H9 (cell line): ENCODE results near the gene FBLN2. TPM values are rescaled to one million over a fixed set of nuclear protein-coding genes. Genes with fewer than 3 reads are reported as not detected.

Experiments
- DNase-seq: peaks from one replicate; pipeline ENCODE4 v3.0.0-alpha.2; 2017
- H2AFZ ChIP-seq: one replicate; pipeline ENCODE4 v1.6.1; 2013; ENCODE audit warnings: mild to moderate bottlenecking, low read length, control low read depth, moderate library complexity
- H2AK5ac ChIP-seq: 2 replicates; pipeline ENCODE4 v1.6.1; 2013; ENCODE audit warnings: low read length, control low read depth, mixed read lengths; ENCODE audit not compliant: insufficient read length
- H2BK120ac ChIP-seq: one replicate; pipeline ENCODE4 v1.6.1; 2013; ENCODE audit warnings: low read depth, mild to moderate bottlenecking, low read length, control low read depth, inconsistent platforms; ENCODE audit not compliant: poor library complexity, severe bottlenecking
- H2BK12ac ChIP-seq: 2 replicates; pipeline ENCODE4 v1.6.1; 2013; ENCODE audit warnings: low read length, control low read depth, mixed read lengths, low read depth; ENCODE audit not compliant: insufficient read length
- H2BK15ac ChIP-seq: 2 replicates; pipeline ENCODE4 v1.6.1; 2013; ENCODE audit warnings: low read depth, low read length, control low read depth
- H2BK20ac ChIP-seq: one replicate; pipeline ENCODE4 v1.6.1; 2013; ENCODE audit warnings: low read depth, mild to moderate bottlenecking, low read length, control low read depth, inconsistent platforms; ENCODE audit not compliant: poor library complexity, severe bottlenecking
- H2BK5ac ChIP-seq: 2 replicates; pipeline ENCODE4 v1.6.1; 2013; ENCODE audit warnings: low read length, control low read depth, mixed read lengths; ENCODE audit not compliant: insufficient read length
- H3K14ac ChIP-seq: 2 replicates; pipeline ENCODE4 v1.6.1; 2013; ENCODE audit warnings: low read length, control low read depth; ENCODE audit not compliant: insufficient read depth
- H3K18ac ChIP-seq: 2 replicates; pipeline ENCODE4 v1.6.1; 2013; ENCODE audit warnings: low read depth, mild to moderate bottlenecking, mixed read lengths, low read length, control low read depth; ENCODE audit not compliant: insufficient read length
- H3K23ac ChIP-seq: 2 replicates; pipeline ENCODE4 v1.6.1; 2013; ENCODE audit warnings: low read length, control low read depth, mixed read lengths, low read depth; ENCODE audit not compliant: insufficient read length
- H3K23me2 ChIP-seq: 2 replicates; pipeline ENCODE4 v1.6.1; 2013; ENCODE audit warnings: low read depth, mild to moderate bottlenecking, mixed read lengths, low read length, control low read depth; ENCODE audit not compliant: insufficient read length, poor library complexity, severe bottlenecking
- H3K27ac ChIP-seq: 2 replicates; pipeline ENCODE4 v1.5.1; 2013; ENCODE audit warnings: low read length, control low read depth, mixed read lengths, low read depth; ENCODE audit not compliant: insufficient read length
- H3K27me3 ChIP-seq: 2 replicates; pipeline ENCODE4 v1.6.1; 2013; ENCODE audit warnings: low read length, control low read depth, inconsistent platforms; ENCODE audit not compliant: insufficient read depth
- H3K4ac ChIP-seq: 2 replicates; pipeline ENCODE4 v1.6.1; 2013; ENCODE audit warnings: low read depth, mild to moderate bottlenecking, control low read depth, inconsistent platforms, low read length, moderate library complexity
- H3K4me1 ChIP-seq: 2 replicates; pipeline ENCODE4 v1.6.1; 2013; ENCODE audit warnings: low read length, control low read depth, inconsistent platforms; ENCODE audit not compliant: insufficient read depth
- H3K4me2 ChIP-seq: 2 replicates; pipeline ENCODE4 v1.6.1; 2013; ENCODE audit warnings: low read length, control low read depth, mixed read lengths; ENCODE audit not compliant: insufficient read length, insufficient read depth
- H3K56ac ChIP-seq: 2 replicates; pipeline ENCODE4 v1.6.1; 2013; ENCODE audit warnings: low read depth, mild to moderate bottlenecking, mixed read lengths, low read length, control low read depth; ENCODE audit not compliant: insufficient read length
- H3K79me1 ChIP-seq: 2 replicates; pipeline ENCODE4 v1.6.1; 2013; ENCODE audit warnings: low read depth, mild to moderate bottlenecking, moderate library complexity, low read length, control low read depth, inconsistent platforms; ENCODE audit not compliant: insufficient read depth, poor library complexity, severe bottlenecking
- H3K79me2 ChIP-seq: 2 replicates; pipeline ENCODE4 v1.6.1; 2013; ENCODE audit warnings: low read length, control low read depth, inconsistent platforms; ENCODE audit not compliant: insufficient read depth
- H3K9ac ChIP-seq: 2 replicates; pipeline ENCODE4 v1.6.1; 2013; ENCODE audit warnings: low read length, control low read depth, mixed read lengths; ENCODE audit not compliant: insufficient read length; ENCODE audit errors: extremely low read depth
- H3K9me3 ChIP-seq: one replicate; pipeline ENCODE4 v1.6.1; 2013; ENCODE audit warnings: low read depth, low read length, inconsistent platforms; ENCODE audit not compliant: control insufficient read depth
- H3T11ph ChIP-seq: one replicate; pipeline ENCODE4 v1.6.1; 2013; ENCODE audit warnings: mild to moderate bottlenecking, low read length, control low read depth, inconsistent platforms
- H4K20me1 ChIP-seq: one replicate; pipeline ENCODE4 v1.6.1; 2013; ENCODE audit not compliant: control insufficient read depth, insufficient read length, insufficient read depth
- H4K5ac ChIP-seq: 2 replicates; pipeline ENCODE4 v1.6.1; 2013; ENCODE audit warnings: low read depth, mild to moderate bottlenecking, mixed read lengths, low read length, control low read depth; ENCODE audit not compliant: insufficient read length
- H4K8ac ChIP-seq: replicated peaks from 2 replicates; pipeline ENCODE4 v1.6.1; 2013; ENCODE audit warnings: low read length, control low read depth, mixed read lengths, low read depth; ENCODE audit not compliant: insufficient read length
- H4K91ac ChIP-seq: 2 replicates; pipeline ENCODE4 v1.6.1; 2013; ENCODE audit warnings: low read depth, mild to moderate bottlenecking, moderate library complexity, mixed read lengths, low read length, control low read depth; ENCODE audit not compliant: insufficient read length
- H3K27ac Mint-ChIP-seq, 3 experiments: 2 replicates in 2 of 3; 3 replicates in 1 of 3; pipeline ENCODE4 v1.8.0; 2020 to 2021; ENCODE audit warnings: mixed read lengths in 3 of 3, mild to moderate bottlenecking in 1 of 3, moderate library complexity in 1 of 3
- H3K27me3 Mint-ChIP-seq: 2 replicates; pipeline ENCODE4 v1.8.0; 2021; ENCODE audit warnings: low read depth, mild to moderate bottlenecking, moderate library complexity, mixed read lengths
- H3K36me3 Mint-ChIP-seq, 3 experiments: 2 replicates in 2 of 3; 3 replicates in 1 of 3; pipeline ENCODE4 v1.8.0; 2020 to 2021; ENCODE audit warnings: low read depth in 3 of 3, mixed read lengths in 3 of 3; ENCODE audit not compliant: insufficient read depth in 1 of 3
- H3K4me1 Mint-ChIP-seq, 2 experiments: 2 replicates each; pipeline ENCODE4 v1.8.0; 2020; ENCODE audit warnings: mixed read lengths in 2 of 2
- H3K4me3 Mint-ChIP-seq, 2 experiments: 2 replicates in 1 of 2; 3 replicates in 1 of 2; pipeline ENCODE4 v1.8.0; 2020 to 2021; ENCODE audit warnings: mild to moderate bottlenecking in 2 of 2, mixed read lengths in 2 of 2, moderate library complexity in 1 of 2
- H3K9me3 Mint-ChIP-seq, 2 experiments: 2 replicates in 1 of 2; 3 replicates in 1 of 2; pipeline ENCODE4 v1.8.0; 2020; ENCODE audit warnings: mild to moderate bottlenecking in 2 of 2, mixed read lengths in 2 of 2, moderate library complexity in 1 of 2
- WGBS: extraction: QIAGEN DNeasy Blood & Tissue Kit; methylation state at CpG from one replicate; pipeline ENCODE4 v1.1.7; 2013; ENCODE audit warnings: missing lambda C conversion rate, low lambda C conversion rate, mixed read lengths; ENCODE audit not compliant: insufficient read length; ENCODE audit errors: extremely low coverage; 5-methylcytosine and 5-hydroxymethylcytosine counted together
- total RNA-seq: library from RNA; stranded (reverse); gene quantifications from 2 replicates; pipeline ENCODE4 v1.2.1, GENCODE V29; 2021
- TF ChIP-seq, protein P1 (sequence below): fragments of 200-600 bp; sonication (generic); conservative IDR thresholded peaks from 3 replicates; pipeline ENCODE4 v1.8.0; 2021; ENCODE audit warnings: antibody characterized with exemption, mild to moderate bottlenecking

FBLN2 gene
- total RNA-seq, 1 experiment from 2014 or later: 11.8 TPM

DNA sequence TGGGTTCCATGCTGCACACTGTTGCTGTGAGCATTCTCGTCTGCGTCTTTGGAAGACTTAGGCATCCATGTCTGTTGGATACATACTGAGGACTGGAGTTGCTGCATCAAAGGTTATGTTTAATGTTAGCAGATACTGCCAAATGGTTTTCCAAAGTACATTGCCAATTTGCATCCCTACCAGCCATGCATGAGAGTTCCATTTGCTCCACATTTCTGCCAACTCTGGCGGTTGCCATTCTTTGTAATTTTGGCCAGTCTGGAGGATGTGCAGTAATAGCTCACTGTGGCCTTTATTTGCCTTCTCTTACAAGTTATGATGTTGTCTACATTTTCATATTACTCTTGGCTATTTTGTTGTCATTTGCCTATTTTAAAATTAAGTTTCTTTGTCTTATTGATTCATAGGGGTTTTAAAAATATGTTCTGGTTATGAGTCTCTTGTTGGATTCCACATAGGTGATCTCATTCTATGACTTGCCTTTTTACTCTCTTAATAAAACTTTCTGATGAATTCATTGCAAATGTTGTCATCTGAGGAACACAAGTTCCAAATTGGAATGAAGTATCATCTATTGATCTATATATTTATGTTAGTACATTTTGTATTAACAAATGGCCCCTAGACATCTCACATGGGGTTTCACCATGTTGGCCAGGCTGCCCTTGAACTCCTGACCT is 42.1 kb downstream of the FBLN2 start:
- H3K18ac ChIP-seq: no peak overlapping the region
- no peak overlapping the region for H3T11ph ChIP-seq
- H3K4me3 Mint-ChIP-seq: no peak overlapping the region
- TF ChIP-seq, protein P1, sequence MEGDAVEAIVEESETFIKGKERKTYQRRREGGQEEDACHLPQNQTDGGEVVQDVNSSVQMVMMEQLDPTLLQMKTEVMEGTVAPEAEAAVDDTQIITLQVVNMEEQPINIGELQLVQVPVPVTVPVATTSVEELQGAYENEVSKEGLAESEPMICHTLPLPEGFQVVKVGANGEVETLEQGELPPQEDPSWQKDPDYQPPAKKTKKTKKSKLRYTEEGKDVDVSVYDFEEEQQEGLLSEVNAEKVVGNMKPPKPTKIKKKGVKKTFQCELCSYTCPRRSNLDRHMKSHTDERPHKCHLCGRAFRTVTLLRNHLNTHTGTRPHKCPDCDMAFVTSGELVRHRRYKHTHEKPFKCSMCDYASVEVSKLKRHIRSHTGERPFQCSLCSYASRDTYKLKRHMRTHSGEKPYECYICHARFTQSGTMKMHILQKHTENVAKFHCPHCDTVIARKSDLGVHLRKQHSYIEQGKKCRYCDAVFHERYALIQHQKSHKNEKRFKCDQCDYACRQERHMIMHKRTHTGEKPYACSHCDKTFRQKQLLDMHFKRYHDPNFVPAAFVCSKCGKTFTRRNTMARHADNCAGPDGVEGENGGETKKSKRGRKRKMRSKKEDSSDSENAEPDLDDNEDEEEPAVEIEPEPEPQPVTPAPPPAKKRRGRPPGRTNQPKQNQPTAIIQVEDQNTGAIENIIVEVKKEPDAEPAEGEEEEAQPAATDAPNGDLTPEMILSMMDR: no peak
- no peaks in the 10 kb centered on the region for H3K36me3 Mint-ChIP-seq
- H2BK20ac ChIP-seq: no peak overlapping the region
- no peak overlapping the region for H2BK15ac ChIP-seq
- H3K9me3 ChIP-seq: no peaks in the 10 kb centered on the region
- no peak overlapping the region for H3K14ac ChIP-seq
- H3K4ac ChIP-seq: no peak overlapping the region
- H2AFZ ChIP-seq: no peak overlapping the region
- no peak overlapping the region for H2BK5ac ChIP-seq
- H3K23ac ChIP-seq: no peak overlapping the region
- H4K20me1 ChIP-seq: no peaks in the 10 kb centered on the region
- peaks cover 26 to 31% of the 10 kb centered on the region in 2 experiments for H3K4me1 Mint-ChIP-seq
- no peak overlapping the region for H4K5ac ChIP-seq
- no peak overlapping the region for H2BK120ac ChIP-seq
- peaks cover 5% of the 10 kb centered on the region; the same call in 1 of the 2 replicates for H3K4me1 ChIP-seq
- H3K27ac Mint-ChIP-seq: no peak overlapping the region
- H3K9ac ChIP-seq: no peak overlapping the region
- no peak overlapping the region for H4K8ac ChIP-seq
- H4K91ac ChIP-seq: no peak overlapping the region
- no peaks in the 10 kb centered on the region; the same call in none of the 2 replicates for H3K27me3 Mint-ChIP-seq
- no peak overlapping the region for H2BK12ac ChIP-seq
- H3K56ac ChIP-seq: no peak overlapping the region
- no peaks in the 10 kb centered on the region for H3K79me1 ChIP-seq
- no peaks in the 10 kb centered on the region for H3K27me3 ChIP-seq
- no peaks in the 10 kb centered on the region for H3K9me3 Mint-ChIP-seq
- no peak overlapping the region for H3K27ac ChIP-seq
- H3K4me2 ChIP-seq: no peak overlapping the region
- H2AK5ac ChIP-seq: no peak overlapping the region
- no peaks in the 10 kb centered on the region for H3K23me2 ChIP-seq
- no CpG with 5 or more reads among the region's 3 CpGs for WGBS
- H3K79me2 ChIP-seq: no peaks in the 10 kb centered on the region
- no peak for DNase-seq
